ENCODE data around the gene POMT1.

DNA sequence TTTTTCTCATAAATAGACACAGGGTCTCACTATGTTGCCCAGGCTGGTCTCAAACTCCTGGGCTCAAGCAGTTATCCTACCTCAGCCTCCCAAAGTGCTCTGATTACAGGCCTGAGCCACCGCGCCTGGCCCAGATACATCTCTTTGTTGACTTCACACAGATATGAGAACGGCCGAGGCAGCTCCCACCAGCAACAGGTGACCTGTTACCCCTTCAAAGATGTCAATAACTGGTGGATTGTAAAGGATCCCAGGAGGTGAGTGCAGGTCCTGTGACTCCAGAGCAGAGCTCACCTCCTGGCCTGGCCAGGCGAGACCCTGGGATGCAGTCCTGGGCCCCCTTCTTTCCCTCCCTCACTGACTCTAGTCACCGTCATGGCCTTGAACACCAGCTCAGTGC, 9.2 kb downstream of the POMT1 start:
- no peak for TF ChIP-seq POLR2AphosphoS5 (IDR thresholded peaks at IDR 0.05)
- TF ChIP-seq, protein P1, sequence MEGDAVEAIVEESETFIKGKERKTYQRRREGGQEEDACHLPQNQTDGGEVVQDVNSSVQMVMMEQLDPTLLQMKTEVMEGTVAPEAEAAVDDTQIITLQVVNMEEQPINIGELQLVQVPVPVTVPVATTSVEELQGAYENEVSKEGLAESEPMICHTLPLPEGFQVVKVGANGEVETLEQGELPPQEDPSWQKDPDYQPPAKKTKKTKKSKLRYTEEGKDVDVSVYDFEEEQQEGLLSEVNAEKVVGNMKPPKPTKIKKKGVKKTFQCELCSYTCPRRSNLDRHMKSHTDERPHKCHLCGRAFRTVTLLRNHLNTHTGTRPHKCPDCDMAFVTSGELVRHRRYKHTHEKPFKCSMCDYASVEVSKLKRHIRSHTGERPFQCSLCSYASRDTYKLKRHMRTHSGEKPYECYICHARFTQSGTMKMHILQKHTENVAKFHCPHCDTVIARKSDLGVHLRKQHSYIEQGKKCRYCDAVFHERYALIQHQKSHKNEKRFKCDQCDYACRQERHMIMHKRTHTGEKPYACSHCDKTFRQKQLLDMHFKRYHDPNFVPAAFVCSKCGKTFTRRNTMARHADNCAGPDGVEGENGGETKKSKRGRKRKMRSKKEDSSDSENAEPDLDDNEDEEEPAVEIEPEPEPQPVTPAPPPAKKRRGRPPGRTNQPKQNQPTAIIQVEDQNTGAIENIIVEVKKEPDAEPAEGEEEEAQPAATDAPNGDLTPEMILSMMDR (IDR thresholded peaks at IDR 0.05): no peak
- no peak for TF ChIP-seq EP300 (IDR thresholded peaks at IDR 0.05)

All from upper lobe of left lung (tissue), 4 donors.